Measurements from ENCODE around the gene UBA6. TPM values are rescaled to one million over a fixed set of nuclear protein-coding genes. Genes with fewer than 3 reads are reported as not detected.
A peak's percentile ranks its signal among the peaks of the same experiment; 100 is the strongest.

The UBA6 gene
- total and polyA plus RNA-seq, 9 of the 15 experiments (the other 6 are each of a cell fraction or from before 2014, with no cell fraction given): 22.9 to 139 (median 94.6) TPM

GRCh38 chr4:67714955-67715354 is 14.0 kb upstream of the UBA6 start:
- H3K79me2 ChIP-seq (ENCODE audit: control insufficient read depth, insufficient read depth, low read length): peaks cover 89% of the 10 kb centered on the region
- H3K4me2 ChIP-seq (ENCODE audit: insufficient read depth, low read length): no peak overlapping the region
- ChIA-PET CTCF (ENCODE audit: low intra/inter-chr PET ratio) (no interaction called here), POLR2A (interaction anchor here (0.6 to 3.1 kb wide), 4 partner anchors 11 to 17 kb away, joined by 3 to 13 read pairs (median 8); partner anchors contain the start of gene UBA6)
- no peaks in the 10 kb centered on the region for H3K27me3 ChIP-seq (ENCODE audit: control insufficient read depth in 2 of 2, insufficient read depth in 2 of 2, low read length in 2 of 2)
- intact Hi-C loops (cut with micrococcal nuclease): no loop called here
- 62% methylated on average over 5 of the region's 6 CpGs for WGBS (ENCODE audit: insufficient coverage, low coverage, missing lambda C conversion rate)
- peaks cover 35 to 50% of the 10 kb centered on the region in 2 experiments for H3K4me1 ChIP-seq (replicated peaks in 1 of 2; ENCODE audit: control insufficient read depth in 2 of 2, insufficient read depth in 2 of 2, low read length in 2 of 2)
- H3K4me3 ChIP-seq: no peak overlapping the region
- FAIRE-seq (no peak), ATAC-seq (peak; percentile 60), DNase-seq (ENCODE audit: extremely low read depth in 1 of 4, low spot score in 3 of 4) (peak in 1 of 4 experiments; percentile 53)
- no peak overlapping the region for H2AFZ ChIP-seq (ENCODE audit: low read depth, low read length)
- peak overlapping the region; percentile 79; the same call in 1 of the 3 replicates for H3K27ac ChIP-seq (ENCODE audit: extremely low read depth, low read depth, low read length)
- H3K9ac ChIP-seq (ENCODE audit: insufficient read depth in 1 of 2, low read depth in 2 of 2, low read length in 2 of 2): peak overlapping the region in 1 of 2 experiments; percentile 31; a peak in 1 of 4 replicates
- no TSS peak for BruUV-seq (replicated peaks)
- H4K20me1 ChIP-seq (replicated peaks; ENCODE audit: control insufficient read depth, insufficient read depth, low read length): peaks cover 7% of the 10 kb centered on the region; the same call in 1 of the 2 replicates
- peaks cover 20% of the 10 kb centered on the region; the same call in 2 of the 3 replicates for H3K36me3 ChIP-seq (ENCODE audit: control insufficient read depth, insufficient read depth, low read length)
- H3K9me3 ChIP-seq (replicated peaks; ENCODE audit: control insufficient read depth, insufficient read depth, low read depth, low read length): no peaks in the 10 kb centered on the region
- in situ Hi-C loops (cut with MboI): no loop called here
- no peaks in the 10 kb centered on the region for H3K9me1 ChIP-seq (ENCODE audit: control insufficient read depth, insufficient read depth, low read length)
- TF ChIP-seq RAD21 (CRISPR knock-in tag; conservative IDR thresholded peaks at IDR 0.05 in 1 of 2, IDR thresholded peaks at IDR 0.05 in 1 of 2) (peak in 1 of 2 experiments; percentile 39; a peak in 2 of 4 replicates), THRAP3 (IDR thresholded peaks at IDR 0.05; ENCODE audit: borderline replicate concordance) (no peak), YY1 (IDR thresholded peaks at IDR 0.05; ENCODE audit: borderline replicate concordance in 1 of 3, control insufficient read depth in 1 of 3, extremely low read depth in 1 of 3, insufficient read depth in 3 of 3, insufficient read length in 1 of 3, insufficient replicate concordance in 2 of 3, low read depth in 1 of 3, low read length in 2 of 3) (peak in 1 of 3 experiments; percentile 41), ESRRB (CRISPR knock-in tag; IDR thresholded peaks at IDR 0.05; ENCODE audit: borderline replicate concordance) (no peak), HSF4 (CRISPR knock-in tag; IDR thresholded peaks at IDR 0.05; ENCODE audit: borderline replicate concordance) (no peak), FOS (IDR thresholded peaks at IDR 0.05; ENCODE audit: extremely low read depth, insufficient read length) (no peak), ZNF830 (CRISPR knock-in tag; IDR thresholded peaks at IDR 0.05) (no peak), CTCF (IDR thresholded peaks at IDR 0.05 in 2 of 3, conservative IDR thresholded peaks at IDR 0.05 in 1 of 3; ENCODE audit: insufficient read depth in 2 of 3, low read depth in 1 of 3, low read length in 3 of 3) (peak; percentile 46 to 58 (median 52); a peak in 5 of 6 replicates), ELK1 (CRISPR knock-in tag; IDR thresholded peaks at IDR 0.05) (no peak), ZNF347 (CRISPR knock-in tag; IDR thresholded peaks at IDR 0.05; ENCODE audit: low read depth) (no peak), CTCFL (IDR thresholded peaks at IDR 0.05; ENCODE audit: borderline replicate concordance, insufficient read depth, low read depth, low read length, poor library complexity, severe bottlenecking) (peak; percentile 22), PTRF (tag; IDR thresholded peaks at IDR 0.05) (no peak), RBFOX2 (IDR thresholded peaks at IDR 0.05; ENCODE audit: low read depth, low read length) (no peak), ATF4 (CRISPR knock-in tag; IDR thresholded peaks at IDR 0.05) (no peak), NFYB (IDR thresholded peaks at IDR 0.05; ENCODE audit: extremely low read depth, insufficient read length) (no peak)

All from K562 (cell line).